Fibroblast of the aortic adventitia (primary cell): ENCODE data around the gene A2ML1. TPM values are rescaled to one million over a fixed set of nuclear protein-coding genes. Genes with fewer than 3 reads are reported as not detected.

Source experiments
- DNase-seq: peaks from one replicate; pipeline ENCODE4 v3.0.0-alpha.2; 2010; ENCODE audit warnings: low read depth
- H3K4me3 ChIP-seq: 2 replicates; pipeline ENCODE4 v1.5.1; 2011; ENCODE audit warnings: low read depth, mild to moderate bottlenecking, control low read depth, low read length, moderate library complexity
- total RNA-seq: library from RNA; depleted of rRNA; stranded (reverse); fragments of >200 nt; gene quantifications from 2 replicates; pipeline ENCODE4 v1.2.3, GENCODE V29; 2012; ENCODE audit warnings: low replicate concordance
- TF ChIP-seq, protein P1 (sequence below): IDR thresholded peaks from 2 replicates; pipeline ENCODE4 v1.5.1; 2011; ENCODE audit warnings: mild to moderate bottlenecking, low read length, control low read depth, inconsistent platforms; ENCODE audit not compliant: insufficient read depth

A2ML1 gene
- total RNA-seq, 1 donor: under 0.01 TPM

GRCh38 chr12:8832500-8832899 is 10.1 kb downstream of the A2ML1 start:
- no peak for DNase-seq
- TF ChIP-seq, protein P1, sequence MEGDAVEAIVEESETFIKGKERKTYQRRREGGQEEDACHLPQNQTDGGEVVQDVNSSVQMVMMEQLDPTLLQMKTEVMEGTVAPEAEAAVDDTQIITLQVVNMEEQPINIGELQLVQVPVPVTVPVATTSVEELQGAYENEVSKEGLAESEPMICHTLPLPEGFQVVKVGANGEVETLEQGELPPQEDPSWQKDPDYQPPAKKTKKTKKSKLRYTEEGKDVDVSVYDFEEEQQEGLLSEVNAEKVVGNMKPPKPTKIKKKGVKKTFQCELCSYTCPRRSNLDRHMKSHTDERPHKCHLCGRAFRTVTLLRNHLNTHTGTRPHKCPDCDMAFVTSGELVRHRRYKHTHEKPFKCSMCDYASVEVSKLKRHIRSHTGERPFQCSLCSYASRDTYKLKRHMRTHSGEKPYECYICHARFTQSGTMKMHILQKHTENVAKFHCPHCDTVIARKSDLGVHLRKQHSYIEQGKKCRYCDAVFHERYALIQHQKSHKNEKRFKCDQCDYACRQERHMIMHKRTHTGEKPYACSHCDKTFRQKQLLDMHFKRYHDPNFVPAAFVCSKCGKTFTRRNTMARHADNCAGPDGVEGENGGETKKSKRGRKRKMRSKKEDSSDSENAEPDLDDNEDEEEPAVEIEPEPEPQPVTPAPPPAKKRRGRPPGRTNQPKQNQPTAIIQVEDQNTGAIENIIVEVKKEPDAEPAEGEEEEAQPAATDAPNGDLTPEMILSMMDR: no peak

DNA sequence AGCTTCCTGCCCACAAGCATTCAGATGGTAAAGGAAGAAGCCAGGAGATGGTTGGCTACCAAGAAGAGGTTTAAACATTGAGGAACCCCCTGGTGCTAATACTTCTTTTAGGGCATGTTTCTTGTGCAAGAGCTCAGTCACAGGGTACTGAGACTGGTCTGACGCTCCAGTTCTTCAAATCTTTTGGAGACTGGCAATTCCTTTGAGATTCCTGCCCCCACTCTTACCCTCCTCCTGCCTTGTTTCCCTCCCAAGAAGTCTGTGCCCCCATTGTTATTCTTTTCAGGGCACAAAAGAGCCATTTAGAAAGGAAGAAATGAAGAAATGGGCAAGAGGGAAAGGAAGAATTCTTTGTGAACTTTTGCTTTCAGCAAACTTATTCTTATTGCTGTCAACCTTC is 11.8 kb downstream of the A2ML1 start:
- DNase-seq: no peak
- TF ChIP-seq, protein P1: no peak
- H3K4me3 ChIP-seq: no peak overlapping the region

More at GRCh38 chr12:8832500-8832899, 10.1 kb downstream of the A2ML1 start:
- no peak overlapping the region for H3K4me3 ChIP-seq

DNA sequence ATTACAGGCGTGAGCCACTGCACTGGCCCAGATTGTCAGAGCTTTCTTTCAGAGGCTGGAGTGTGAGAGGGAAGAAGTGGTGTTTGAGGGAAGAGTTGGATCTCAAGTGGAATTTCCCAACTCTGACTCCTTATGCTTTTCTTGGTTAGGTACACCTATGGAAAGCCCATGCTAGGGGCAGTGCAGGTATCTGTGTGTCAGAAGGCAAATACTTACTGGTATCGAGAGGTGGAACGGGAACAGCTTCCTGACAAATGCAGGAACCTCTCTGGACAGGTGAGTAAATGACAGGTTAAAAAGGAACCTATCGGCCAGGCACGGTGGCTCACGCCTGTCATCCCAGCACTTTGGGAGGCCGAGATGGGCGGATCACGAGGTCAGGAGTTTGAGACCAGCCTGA is 14.9 kb downstream of the A2ML1 start:
- TF ChIP-seq, protein P1: no peak
- no peak for DNase-seq
- no peak overlapping the region for H3K4me3 ChIP-seq

GRCh38 chr12:8840321-8840720 is 17.9 kb downstream of the A2ML1 start:
- TF ChIP-seq, protein P1: no peak
- no peak overlapping the region for H3K4me3 ChIP-seq

GRCh38 chr12:8840938-8841633 is 18.7 kb downstream of the A2ML1 start:
- DNase-seq: no peak
- H3K4me3 ChIP-seq: no peak overlapping the region
- TF ChIP-seq, protein P1: no peak

More at GRCh38 chr12:8840321-8840720, 17.9 kb downstream of the A2ML1 start:
- DNase-seq: no peak

DNA sequence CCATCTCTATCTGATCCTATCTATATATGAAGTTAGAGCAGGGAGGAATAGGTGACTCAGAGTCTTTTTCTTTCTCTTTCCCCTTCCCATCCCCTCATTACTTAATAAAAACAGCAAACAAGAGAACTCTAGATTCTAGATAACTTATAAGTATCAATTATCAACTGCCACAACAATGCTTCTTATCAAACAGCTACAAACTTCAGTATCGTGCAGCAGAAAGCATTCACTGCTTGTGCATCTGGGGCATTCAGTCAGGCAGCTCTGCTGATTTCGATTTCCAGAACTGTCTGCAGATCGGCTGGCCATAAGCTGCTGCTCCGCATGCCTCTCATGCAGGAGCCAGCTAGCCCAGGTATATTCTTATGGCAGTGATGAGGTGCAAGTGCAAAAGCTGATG is 19.4 kb downstream of the A2ML1 start:
- TF ChIP-seq, protein P1: no peak
- no peak overlapping the region for H3K4me3 ChIP-seq
- DNase-seq: no peak

- DNase-seq: peak; percentile 18
- TF ChIP-seq, protein P1: no peak
Observed at GRCh38 chr12:8844665-8845064, 22.2 kb downstream of the A2ML1 start.

More at GRCh38 chr12:8844665-8845064, 22.2 kb downstream of the A2ML1 start:
- no peak overlapping the region for H3K4me3 ChIP-seq
